B cell (primary cell): ENCODE measurements around the gene SKP1. TPM values are rescaled to one million over a fixed set of nuclear protein-coding genes. Genes with fewer than 3 reads are reported as not detected.

ENCODE experiments used
- ATAC-seq: fragments of 200-7000 bp; cut with Tn5 transposase; one replicate; pipeline ENCODE4 v1.10.0; 2021; ENCODE audit warnings: low read depth, mild to moderate bottlenecking, moderate number of reproducible peaks, moderate library complexity
- CTCF ChIA-PET: fragments of 350-600 bp; sonication (Branson Sonifier 250); formaldehyde crosslinking; loops from one replicate; lab custom pipeline; 2021; ENCODE audit warnings: antibody characterized with exemption, inconsistent platforms; lab: Charles Lee
- POLR2A ChIA-PET: fragments of 350-600 bp; sonication (Branson Sonifier 250); formaldehyde crosslinking; loops from one replicate; lab custom pipeline; 2021; ENCODE audit warnings: antibody characterized with exemption; lab: Charles Lee
- DNase-seq: peaks from one replicate; pipeline ENCODE4 v3.0.0; 2013
- H2AFZ ChIP-seq: 2 replicates; pipeline ENCODE4 v1.6.1; 2012; ENCODE audit warnings: mild to moderate bottlenecking, low read depth, low read length; ENCODE audit not compliant: insufficient read depth, poor library complexity, severe bottlenecking
- H3K27ac ChIP-seq, 2 donors: 1 replicate in 1 of 2; 2 replicates in 1 of 2; pipeline ENCODE4 v1.5.1; 2012 to 2013; ENCODE audit warnings: low read length in 2 of 2, mild to moderate bottlenecking in 2 of 2, moderate library complexity in 1 of 2
- H3K27me3 ChIP-seq, 4 experiments: fragments of 200-600 bp in 1 of 4; sonication (generic) in 1 of 4; replicated peaks in 1 of 4; 1 replicate in 2 of 4; 2 replicates in 2 of 4; pipeline versions ENCODE4 v1.6.1 to v1.7.0; 2013 to 2016; ENCODE audit warnings: low read length in 3 of 4, mild to moderate bottlenecking in 2 of 4, mixed read lengths in 1 of 4, moderate library complexity in 1 of 4; ENCODE audit not compliant: insufficient read depth in 4 of 4, control insufficient read depth in 3 of 4; ENCODE audit errors: control extremely low read depth in 1 of 4
- H3K36me3 ChIP-seq, 2 experiments: replicated peaks in 1 of 2; 1 replicate in 1 of 2; 2 replicates in 1 of 2; pipeline versions ENCODE4 v1.6.1 to v1.7.1; 2013; ENCODE audit warnings: low read length in 1 of 2; ENCODE audit not compliant: insufficient read depth in 2 of 2, control insufficient read depth in 1 of 2; ENCODE audit errors: control extremely low read depth in 1 of 2, extremely low read depth in 1 of 2
- H3K4me1 ChIP-seq, 2 donors: fragments of 200-600 bp in 1 of 2; sonication (generic) in 1 of 2; 1 replicate in 1 of 2; 2 replicates in 1 of 2; pipeline versions ENCODE4 v1.5.1 to v1.6.1; 2013 to 2017; ENCODE audit warnings: low read length in 2 of 2; ENCODE audit not compliant: control insufficient read depth in 2 of 2, insufficient read depth in 2 of 2
- H3K4me2 ChIP-seq: replicated peaks from 2 replicates; pipeline ENCODE3; 2012; ENCODE audit warnings: mild to moderate bottlenecking, low read depth, low read length; ENCODE audit not compliant: poor library complexity, severe bottlenecking
- H3K4me3 ChIP-seq, 5 experiments: fragments of 200-600 bp in 1 of 5; sonication (generic) in 1 of 5; 1 replicate in 3 of 5; 2 replicates in 2 of 5; pipeline versions ENCODE4 v1.5.1 to v1.7.0; 2011 to 2016; ENCODE audit warnings: low read length in 4 of 5, mild to moderate bottlenecking in 4 of 5, low read depth in 2 of 5, control low read depth in 1 of 5, moderate library complexity in 1 of 5; ENCODE audit not compliant: insufficient read depth in 1 of 5; ENCODE audit errors: control extremely low read depth in 1 of 5, extremely low read depth in 1 of 5
- H3K79me2 ChIP-seq: fragments of 200-600 bp; sonication (generic); one replicate; pipeline ENCODE4 v1.6.0; 2016; ENCODE audit warnings: low read length; ENCODE audit not compliant: control insufficient read depth, insufficient read depth
- H3K9ac ChIP-seq: fragments of 200-600 bp; sonication (generic); 2 replicates; pipeline ENCODE4 v1.6.1; 2017; ENCODE audit warnings: mild to moderate bottlenecking, low read length, moderate library complexity
- H3K9me3 ChIP-seq, 3 donors: one replicate each; pipeline versions ENCODE4 v1.6.1 to v1.7.1; 2013; ENCODE audit warnings: low read length in 2 of 3; ENCODE audit not compliant: control insufficient read depth in 2 of 3, insufficient read depth in 1 of 3; ENCODE audit errors: control extremely low read depth in 1 of 3
- H4K20me1 ChIP-seq: 2 replicates; pipeline ENCODE4 v1.6.0; 2012; ENCODE audit warnings: mild to moderate bottlenecking, low read length; ENCODE audit not compliant: insufficient read depth, control insufficient read depth, poor library complexity, severe bottlenecking
- H3K27ac Mint-ChIP-seq: one replicate; pipeline ENCODE4 v1.8.0; 2021; ENCODE audit warnings: mixed read lengths
- H3K27me3 Mint-ChIP-seq: one replicate; pipeline ENCODE4 v1.8.0; 2021; ENCODE audit warnings: mixed read lengths
- H3K4me1 Mint-ChIP-seq: one replicate; pipeline ENCODE4 v1.8.0; 2021; ENCODE audit warnings: mixed read lengths
- H3K4me3 Mint-ChIP-seq: one replicate; pipeline ENCODE4 v1.8.0; 2021; ENCODE audit warnings: mixed read lengths
- H3K9me3 Mint-ChIP-seq: one replicate; pipeline ENCODE4 v1.8.0; 2022; ENCODE audit warnings: mixed read lengths; ENCODE audit not compliant: insufficient read depth
- EZH2 ChIP-seq: IDR thresholded peaks from 2 replicates; pipeline ENCODE4 v1.6.1; 2012; ENCODE audit warnings: borderline replicate concordance, low read depth, mild to moderate bottlenecking, moderate library complexity, low read length; ENCODE audit not compliant: insufficient read depth, poor library complexity, severe bottlenecking
- WGBS: methylation state at CpG from one replicate; pipeline ENCODE4 v1.1.5; 2013; ENCODE audit warnings: missing lambda C conversion rate; ENCODE audit not compliant: insufficient coverage; 5-methylcytosine and 5-hydroxymethylcytosine counted together
- intact Hi-C: fragments of 100-400 bp; cut with micrococcal nuclease; formaldehyde crosslinking; loops from one replicate; pipeline ENCODE4 v1.10.0; 2022
- polyA plus RNA-seq: library from polyadenylated mRNA; depleted of rRNA; stranded (reverse); fragments of >200 nt; gene quantifications from 2 replicates; pipeline ENCODE4 v1.2.3, GENCODE V29; 2012
- total RNA-seq, 2 donors: library from RNA; stranded (reverse); fragments of 120-200 nt in 1 of 2; gene quantifications; 1 replicate in 1 of 2; 2 replicates in 1 of 2; pipeline versions ENCODE4 v1.2.3 to v1.2.4, GENCODE V29; 2013 to 2022
- TF ChIP-seq, protein P1 (sequence below): fragments of 200-600 bp; IDR thresholded peaks from one replicate; pipeline ENCODE4 v1.8.0; 2022; ENCODE audit warnings: antibody characterized with exemption, mild to moderate bottlenecking

SKP1 gene
- total and polyA plus RNA-seq, 2 donors (not counting 1 experiment from before 2014, with no cell fraction given): 108 to 186 TPM

GRCh38 chr5:134178096-134178419, 1.3 kb upstream of the SKP1 start:
- Histone ChIP-seq H3K27ac (no peak overlapping the region), H3K79me2 (peaks cover 44% of the 10 kb centered on the region), H2AFZ (no peak overlapping the region), H3K36me3 (peaks cover 0 to 7% of the 10 kb centered on the region in 2 experiments), H3K4me1 (peaks cover 25 to 27% of the 10 kb centered on the region in 2 donors), H3K9ac (no peak overlapping the region), H3K9me3 (no peaks in the 10 kb centered on the region), H3K27me3 (no peaks in the 10 kb centered on the region), H3K4me2 (peak overlapping the region; percentile 86), H4K20me1 (peaks cover 34% of the 10 kb centered on the region), H3K4me3 (no peak overlapping the region)
- peak overlapping the region; percentile 98 for H3K27ac Mint-ChIP-seq
- intact Hi-C loops: loop anchor here (5.0 kb wide), 2 partner anchors 454 to 559 kb away; partner anchors contain the start of genes CAMLG and SAR1B
- no peak for DNase-seq
- no peak for TF ChIP-seq EZH2
- TF ChIP-seq, protein P1, sequence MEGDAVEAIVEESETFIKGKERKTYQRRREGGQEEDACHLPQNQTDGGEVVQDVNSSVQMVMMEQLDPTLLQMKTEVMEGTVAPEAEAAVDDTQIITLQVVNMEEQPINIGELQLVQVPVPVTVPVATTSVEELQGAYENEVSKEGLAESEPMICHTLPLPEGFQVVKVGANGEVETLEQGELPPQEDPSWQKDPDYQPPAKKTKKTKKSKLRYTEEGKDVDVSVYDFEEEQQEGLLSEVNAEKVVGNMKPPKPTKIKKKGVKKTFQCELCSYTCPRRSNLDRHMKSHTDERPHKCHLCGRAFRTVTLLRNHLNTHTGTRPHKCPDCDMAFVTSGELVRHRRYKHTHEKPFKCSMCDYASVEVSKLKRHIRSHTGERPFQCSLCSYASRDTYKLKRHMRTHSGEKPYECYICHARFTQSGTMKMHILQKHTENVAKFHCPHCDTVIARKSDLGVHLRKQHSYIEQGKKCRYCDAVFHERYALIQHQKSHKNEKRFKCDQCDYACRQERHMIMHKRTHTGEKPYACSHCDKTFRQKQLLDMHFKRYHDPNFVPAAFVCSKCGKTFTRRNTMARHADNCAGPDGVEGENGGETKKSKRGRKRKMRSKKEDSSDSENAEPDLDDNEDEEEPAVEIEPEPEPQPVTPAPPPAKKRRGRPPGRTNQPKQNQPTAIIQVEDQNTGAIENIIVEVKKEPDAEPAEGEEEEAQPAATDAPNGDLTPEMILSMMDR: no peak
- CTCF ChIA-PET: interaction anchor here (1.3 to 2.3 kb wide), 2 partner anchors 46 to 139 kb away, joined by 3 to 5 read pairs; no protein-coding TSS in a partner anchor
- H3K4me1 Mint-ChIP-seq: peaks cover 24% of the 10 kb centered on the region
- WGBS: 100% methylated on average over 2 of the region's 3 CpGs
- H3K27me3 Mint-ChIP-seq: no peaks in the 10 kb centered on the region
- H3K4me3 Mint-ChIP-seq: peak overlapping the region; percentile 96
- no peaks in the 10 kb centered on the region for H3K9me3 Mint-ChIP-seq
- ATAC-seq: no peak
- POLR2A ChIA-PET: interaction anchor here (1.3 to 2.7 kb wide), 4 partner anchors 48 to 560 kb away, joined by 3 to 35 read pairs (median 4); partner anchors contain the start of genes CAMLG, JADE2 and PPP2CA

DNA sequence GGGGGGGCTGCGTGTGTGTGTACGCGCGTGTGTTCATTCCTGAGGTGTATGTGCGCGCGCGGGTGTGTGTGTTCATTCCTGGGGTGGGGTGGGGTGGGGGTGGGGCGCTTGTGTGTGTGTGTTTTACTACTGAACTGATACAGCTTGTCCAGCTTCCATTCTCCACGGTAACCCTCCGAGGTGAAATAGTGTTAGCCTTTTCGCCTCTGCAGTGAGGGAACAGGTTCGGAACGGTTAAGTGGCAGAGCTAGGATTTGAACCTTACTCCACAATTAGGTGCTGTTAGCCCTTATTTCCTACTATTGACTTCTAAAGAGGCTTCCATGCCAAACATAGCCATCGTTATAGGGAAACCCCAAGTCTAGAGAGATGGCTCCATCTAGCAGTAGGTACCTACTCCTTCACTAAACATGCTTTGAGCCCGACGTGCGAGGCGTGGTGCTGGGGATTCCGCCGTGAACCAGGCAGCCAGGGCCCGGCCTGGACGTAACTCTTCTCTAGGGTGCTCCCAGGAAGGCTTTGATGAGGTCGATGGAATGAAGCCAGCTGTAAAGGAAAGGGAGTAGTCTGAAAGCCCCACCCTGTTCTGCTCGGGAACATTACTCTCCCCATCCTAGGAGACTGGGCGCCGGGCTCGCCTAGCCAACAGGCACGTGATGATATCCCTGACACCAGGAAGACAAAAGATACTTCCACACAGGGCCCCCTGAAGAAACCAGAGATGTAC, 782 bp upstream of the SKP1 start:
- TF ChIP-seq, protein P1: no peak
- no peak for TF ChIP-seq EZH2
- Mint-ChIP-seq H3K27ac (peak overlapping the region; percentile 98), H3K27me3 (no peaks in the 10 kb centered on the region), H3K4me3 (peak overlapping the region; percentile 96), H3K9me3 (no peaks in the 10 kb centered on the region), H3K4me1 (peaks cover 24% of the 10 kb centered on the region)
- ChIA-PET POLR2A (interaction anchor here (0.6 to 2.7 kb wide), 10 partner anchors 21 to 727 kb away, joined by 3 to 35 read pairs (median 3); partner anchors contain the start of genes CAMLG, CDKL3, JADE2 and PCBD2), CTCF (interaction anchor here (1.0 to 2.3 kb wide), 4 partner anchors 9 to 410 kb away, joined by 3 to 5 read pairs (median 3); no protein-coding TSS in a partner anchor)
- peak overlapping the region; percentile 98 to 100 for H3K27ac ChIP-seq
- H3K4me3 ChIP-seq: peak overlapping the region; percentile 70 to 100 (median 93)
- H2AFZ ChIP-seq: peak overlapping the region; percentile 98
- H4K20me1 ChIP-seq: peaks cover 37% of the 10 kb centered on the region
- ATAC-seq (peak; percentile 16), DNase-seq (no peak)
- intact Hi-C loops: loop anchor here (1.0 to 5.0 kb wide), 6 partner anchors 49 to 727 kb away; partner anchors contain the start of genes CAMLG, JADE2, PCBD2 and PPP2CA
- peaks cover 25 to 27% of the 10 kb centered on the region in 2 donors for H3K4me1 ChIP-seq
- H3K4me2 ChIP-seq: peak overlapping the region; percentile 86
- no peaks in the 10 kb centered on the region for H3K9me3 ChIP-seq
- H3K9ac ChIP-seq: peak overlapping the region; percentile 100
- WGBS: 55% methylated on average over 21 of the region's 29 CpGs
- H3K27me3 ChIP-seq: no peaks in the 10 kb centered on the region
- H3K79me2 ChIP-seq: peaks cover 49% of the 10 kb centered on the region
- H3K36me3 ChIP-seq: peaks cover 2 to 9% of the 10 kb centered on the region in 2 experiments
